Effector memory CD4-positive, alpha-beta T cell (primary cell): ENCODE measurements around the gene ZMPSTE24.
"Not testable (repeated sequence)": the region's sequence is repeated elsewhere in the genome, so short reads cannot be mapped to it uniquely, and the experiment has no call there.

Source experiments
- DNase-seq, 3 donors: peaks; one replicate each; pipeline ENCODE4 v3.0.0-alpha.2; 2020
- H3K27ac ChIP-seq: 2 replicates; pipeline ENCODE4 v1.7.0; 2013; ENCODE audit warnings: mild to moderate bottlenecking, low read length, moderate library complexity; ENCODE audit not compliant: insufficient read depth, poor library complexity, severe bottlenecking
- H3K27me3 ChIP-seq: replicated peaks from 2 replicates; pipeline ENCODE4 v1.7.0; 2013; ENCODE audit warnings: mild to moderate bottlenecking, low read length; ENCODE audit not compliant: insufficient read depth, control insufficient read depth, poor library complexity, severe bottlenecking
- H3K36me3 ChIP-seq: 2 replicates; pipeline ENCODE4 v1.7.0; 2013; ENCODE audit warnings: mild to moderate bottlenecking, low read length, moderate library complexity; ENCODE audit not compliant: control insufficient read depth, insufficient read depth
- H3K4me1 ChIP-seq: 2 replicates; pipeline ENCODE4 v1.7.0; 2013; ENCODE audit warnings: low read length, mild to moderate bottlenecking; ENCODE audit not compliant: control insufficient read depth, insufficient read depth, poor library complexity, severe bottlenecking
- H3K4me3 ChIP-seq: 2 replicates; pipeline ENCODE4 v1.7.0; 2013; ENCODE audit warnings: low read length, low read depth, mild to moderate bottlenecking; ENCODE audit not compliant: insufficient read depth, poor library complexity, severe bottlenecking
- H3K9me3 ChIP-seq: 2 replicates; pipeline ENCODE4 v1.7.0; 2013; ENCODE audit warnings: mild to moderate bottlenecking, low read length, moderate library complexity; ENCODE audit not compliant: control insufficient read depth

ZMPSTE24 gene

DNA sequence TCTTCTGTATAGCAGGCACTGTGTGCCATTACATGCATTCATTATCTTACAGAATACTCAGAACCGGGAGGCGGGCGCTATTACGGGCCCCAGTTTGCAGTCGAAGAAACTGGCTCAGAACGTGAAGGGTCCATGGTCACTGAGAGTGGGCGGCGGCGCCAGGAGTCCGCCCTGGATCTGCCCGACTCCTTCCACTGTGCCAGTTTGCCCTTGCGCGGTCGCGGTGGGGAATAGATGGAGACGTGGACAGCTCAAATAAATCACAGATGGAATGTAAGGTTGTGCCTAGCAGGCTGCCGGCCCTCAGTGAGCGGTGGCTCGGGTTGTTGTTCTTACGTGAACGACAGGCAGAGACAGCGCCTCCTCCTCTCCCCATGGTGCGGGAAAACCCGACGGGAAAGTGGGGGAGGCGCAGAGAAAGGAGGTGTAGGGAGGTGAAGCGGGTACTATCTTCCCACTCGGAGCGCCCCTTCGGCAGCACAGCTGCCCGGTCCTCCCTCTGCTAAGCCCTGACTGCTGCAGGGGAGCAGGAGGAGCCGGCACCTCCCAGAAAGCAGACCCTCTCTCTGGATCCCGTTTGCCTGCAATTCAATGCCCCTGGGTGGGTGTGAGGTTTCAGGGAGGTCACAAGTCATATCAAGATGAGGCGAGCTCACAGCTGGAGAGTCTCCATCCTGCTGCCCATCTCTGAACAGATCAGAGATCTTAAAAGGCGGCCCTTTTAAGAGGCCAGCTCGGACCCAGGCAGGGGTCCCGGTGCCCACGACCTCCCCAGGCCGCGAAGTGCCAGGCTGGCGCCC, 58.0 kb downstream of the ZMPSTE24 start:
- peaks cover 8% of the 10 kb centered on the region for H3K27me3 ChIP-seq
- H3K27ac ChIP-seq: no peak overlapping the region
- DNase-seq: peak in 1 of 3 donors; percentile 11
- H3K4me3 ChIP-seq: peak overlapping the region; percentile 63
- peaks cover 25% of the 10 kb centered on the region for H3K4me1 ChIP-seq
- H3K9me3 ChIP-seq: no peaks in the 10 kb centered on the region
- no peaks in the 10 kb centered on the region for H3K36me3 ChIP-seq

DNA sequence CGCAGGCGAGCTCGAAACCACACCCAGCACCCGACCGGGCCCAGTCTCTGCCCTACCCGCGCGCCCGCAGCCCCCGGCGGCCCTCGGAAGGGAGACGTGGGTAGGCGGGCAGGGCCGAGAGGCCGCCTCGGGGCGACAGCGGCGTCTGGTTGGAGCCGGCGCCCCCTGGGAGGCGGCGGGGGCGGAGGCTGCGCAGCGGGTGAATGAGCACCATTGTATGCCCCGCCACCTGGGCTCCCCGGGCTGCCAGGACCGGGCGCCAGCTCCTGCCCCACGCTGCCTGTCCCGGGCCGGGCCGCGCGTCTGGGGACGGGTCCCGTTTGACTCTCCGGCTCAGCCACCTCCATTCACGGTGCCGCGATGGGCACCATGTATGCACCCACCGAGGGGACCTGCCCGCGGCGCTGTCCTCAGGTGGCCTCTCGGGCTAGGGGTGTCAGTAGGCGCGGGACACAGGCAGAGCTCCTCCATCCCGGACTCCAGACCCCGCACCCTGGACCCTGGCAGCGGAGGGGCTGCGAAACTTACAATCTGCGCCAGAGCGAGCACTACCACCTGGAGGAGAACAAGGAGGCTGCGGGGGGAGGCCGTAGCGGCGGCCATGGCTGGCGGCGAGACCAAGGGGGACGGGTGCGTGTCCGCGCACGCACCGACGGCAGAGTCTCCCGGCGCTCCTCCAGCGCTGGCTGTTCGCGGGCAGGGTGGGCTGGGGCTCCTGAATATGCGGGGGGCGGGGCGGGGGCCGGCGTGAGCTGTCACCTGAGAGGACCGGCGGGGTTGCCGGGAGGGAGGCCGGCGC, 58.8 kb downstream of the ZMPSTE24 start, which contains the start of gene COL9A2:
TSS of gene COL9A2 (minus strand) at position 692 of the 799 bp plus-strand sequence. CDS start at position 603, 89 bp downstream.
- H3K27me3 ChIP-seq: peaks cover 8% of the 10 kb centered on the region
- H3K4me3 ChIP-seq: peak within 1 kb of the TSS; percentile 63
- peaks cover 25% of the 10 kb centered on the region for H3K4me1 ChIP-seq
- peak; percentile 32 to 52 (median 43) for DNase-seq
- H3K9me3 ChIP-seq: no peaks in the 10 kb centered on the region
- no peaks in the 10 kb centered on the region for H3K36me3 ChIP-seq
- H3K27ac ChIP-seq: no peak within 1 kb of the TSS

DNA sequence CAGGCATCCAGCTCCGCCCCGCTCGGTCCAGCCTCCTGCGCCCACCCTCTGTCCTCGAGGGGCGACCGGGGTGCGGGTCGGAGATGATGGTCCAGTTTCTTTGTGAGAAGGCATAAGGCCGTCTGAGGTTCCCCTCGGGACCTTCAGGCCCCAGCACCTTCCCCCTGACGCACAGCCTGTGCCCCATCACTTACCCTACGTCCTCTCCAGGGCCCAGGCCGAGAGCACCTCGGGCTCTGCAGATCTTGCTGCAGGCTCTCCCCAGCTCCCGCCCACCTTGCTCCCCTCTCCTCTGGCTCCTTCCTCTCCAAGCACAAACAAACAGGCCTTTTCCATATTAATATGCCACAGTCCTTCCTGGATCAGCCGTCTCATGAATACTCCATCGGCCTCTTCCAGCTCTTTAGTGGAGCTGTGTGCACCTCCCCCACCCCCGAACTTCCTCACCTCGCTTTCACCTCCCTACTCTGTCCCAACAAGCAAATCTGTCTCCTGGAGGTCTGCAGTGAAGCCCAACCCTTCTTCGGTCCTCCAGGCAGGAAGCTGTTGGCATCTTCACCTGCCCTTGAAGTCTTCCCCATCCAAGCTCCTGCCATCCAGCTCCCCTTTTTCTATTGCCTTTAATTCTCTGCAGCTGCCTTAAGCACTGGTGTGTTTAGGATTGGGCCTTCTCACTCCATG, 59.5 kb downstream of the ZMPSTE24 start:
- Histone ChIP-seq H3K4me1 (peaks cover 21% of the 10 kb centered on the region), H3K27ac (no peak overlapping the region), H3K9me3 (no peaks in the 10 kb centered on the region), H3K36me3 (no peaks in the 10 kb centered on the region), H3K4me3 (peak overlapping the region; percentile 63), H3K27me3 (peaks cover 8% of the 10 kb centered on the region)
- DNase-seq: no peak

DNA sequence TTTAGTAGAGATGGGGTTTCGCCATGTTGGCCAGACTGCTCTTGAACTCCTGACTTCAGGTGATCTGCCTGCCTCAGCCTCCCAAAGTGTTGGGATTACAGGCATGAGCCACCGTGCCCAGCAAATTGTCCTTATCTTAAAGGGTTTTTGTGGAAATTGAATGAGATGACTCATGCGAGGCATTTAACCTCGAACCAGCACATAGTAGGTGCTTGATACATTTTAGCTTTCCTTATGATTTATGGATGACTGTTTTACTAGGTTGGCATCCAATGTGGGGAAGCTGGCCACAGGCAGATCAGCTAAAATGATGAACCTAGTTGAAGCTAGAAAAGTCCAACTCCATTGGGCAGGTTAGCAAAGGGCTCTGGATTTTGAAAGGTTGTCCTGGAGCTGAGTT, 60.4 kb downstream of the ZMPSTE24 start:
- H3K27me3 ChIP-seq: peaks cover 8% of the 10 kb centered on the region
- no peak for DNase-seq

DNA sequence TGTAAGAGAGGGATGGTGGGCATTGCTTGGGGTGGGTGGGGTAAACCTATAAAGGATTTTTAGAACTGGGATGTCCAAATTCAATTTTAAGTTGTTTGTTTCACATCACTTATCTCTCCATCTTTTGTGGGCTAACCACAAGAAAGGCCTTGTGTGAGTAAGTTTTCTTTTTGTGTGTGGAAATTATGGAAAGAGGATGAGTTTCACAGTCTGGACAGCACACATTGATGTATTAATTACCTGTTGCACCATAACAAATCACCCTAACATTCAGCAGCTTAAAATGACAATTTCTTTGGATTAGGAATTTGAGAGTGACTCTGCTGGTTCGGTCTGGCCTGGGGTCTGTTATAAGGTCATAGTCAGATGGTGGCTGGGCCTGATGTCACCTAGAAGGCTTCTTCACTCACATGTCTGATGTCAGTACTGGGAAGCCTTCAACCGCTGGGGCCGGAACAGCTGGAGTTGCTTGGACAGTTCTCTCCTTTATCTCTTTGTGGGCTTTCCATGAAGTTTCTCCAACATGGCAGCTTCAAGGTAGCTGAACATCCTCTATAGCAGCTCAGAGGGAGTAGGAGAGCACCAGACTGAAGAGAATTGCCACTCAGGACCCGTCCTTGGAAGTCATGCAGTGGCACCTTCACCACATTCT, 61.1 kb downstream of the ZMPSTE24 start:
- no peak for DNase-seq
- peaks cover 21% of the 10 kb centered on the region for H3K4me1 ChIP-seq

More for the DNA sequence above, 60.4 kb downstream of the ZMPSTE24 start:
- Histone ChIP-seq H3K27ac (no peak overlapping the region), H3K4me1 (peaks cover 21% of the 10 kb centered on the region), H3K36me3 (no peaks in the 10 kb centered on the region), H3K4me3 (no peak overlapping the region), H3K9me3 (no peaks in the 10 kb centered on the region)

DNA sequence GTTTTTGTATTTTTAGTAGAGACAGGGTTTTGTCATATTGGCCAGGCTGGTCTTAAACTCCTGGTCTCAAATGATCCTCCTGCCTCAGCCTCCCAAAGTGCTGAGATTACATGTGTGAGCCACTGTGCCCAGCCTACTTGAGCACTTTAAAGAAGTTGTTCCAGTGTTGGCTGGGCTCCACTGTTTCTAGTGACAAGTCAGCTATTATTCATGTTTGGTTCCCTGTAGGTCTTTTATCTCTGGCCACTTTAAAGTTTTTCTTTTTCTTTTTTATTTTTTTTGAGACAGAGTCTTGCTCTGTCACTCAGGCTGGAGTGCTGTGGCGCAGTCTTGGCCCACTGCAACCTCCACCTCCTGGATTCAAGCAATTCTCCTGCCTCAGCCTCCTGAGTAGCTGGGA, 73.4 kb downstream of the ZMPSTE24 start:
- not testable (repeated sequence) for H3K9me3 ChIP-seq, H3K36me3 ChIP-seq, H3K27ac ChIP-seq, DNase-seq, H3K27me3 ChIP-seq, H3K4me1 ChIP-seq, H3K4me3 ChIP-seq

More for the DNA sequence above, 61.1 kb downstream of the ZMPSTE24 start:
- Histone ChIP-seq H3K36me3 (no peaks in the 10 kb centered on the region), H3K9me3 (no peaks in the 10 kb centered on the region), H3K4me3 (no peak overlapping the region), H3K27ac (no peak overlapping the region), H3K27me3 (peaks cover 8% of the 10 kb centered on the region)

DNA sequence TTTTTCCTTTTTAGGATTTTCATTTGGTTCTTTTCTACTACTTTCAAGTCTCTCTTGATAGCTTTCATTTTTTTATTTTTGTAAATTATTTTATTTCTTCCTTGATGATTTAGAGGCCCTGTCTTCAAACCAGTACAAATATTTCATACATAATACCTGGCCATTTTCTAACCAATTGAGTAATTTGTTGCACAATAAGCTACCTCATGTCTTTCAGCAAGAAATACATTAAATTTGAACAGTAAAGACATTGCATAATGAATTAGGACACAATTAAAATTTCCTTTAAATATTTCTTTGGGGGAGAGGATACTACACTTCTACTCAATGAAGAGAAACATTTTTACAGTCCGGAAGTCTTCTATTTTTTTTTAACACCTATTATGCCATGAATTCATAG, 74.7 kb downstream of the ZMPSTE24 start:
- Histone ChIP-seq H3K4me1 (no peaks in the 10 kb centered on the region), H3K36me3 (no peaks in the 10 kb centered on the region)
- DNase-seq: no peak

DNA sequence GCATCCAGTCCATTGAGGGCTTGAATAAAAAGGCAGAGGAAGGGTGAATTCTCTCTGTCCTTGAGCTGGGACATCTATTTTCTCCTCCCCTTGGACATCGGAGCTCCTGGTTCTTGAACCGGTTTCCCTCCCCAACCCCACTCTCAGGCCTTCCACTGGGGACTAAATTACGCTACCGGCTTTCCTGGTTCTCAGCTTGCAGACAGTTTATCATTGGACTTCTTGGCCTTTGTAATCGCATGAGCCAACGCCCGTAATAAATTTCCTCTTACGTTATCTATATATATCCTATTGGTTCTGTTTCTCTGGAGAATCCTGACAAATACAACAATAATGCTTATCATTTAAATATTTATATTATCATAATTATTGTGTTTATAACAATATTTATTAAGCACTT, 79.4 kb downstream of the ZMPSTE24 start:
- DNase-seq: no peak
- Histone ChIP-seq H3K27me3 (no peaks in the 10 kb centered on the region), H3K36me3 (no peaks in the 10 kb centered on the region), H3K27ac (no peak overlapping the region), H3K4me3 (no peak overlapping the region), H3K4me1 (peaks cover 5% of the 10 kb centered on the region), H3K9me3 (no peaks in the 10 kb centered on the region)

More for the DNA sequence above, 74.7 kb downstream of the ZMPSTE24 start:
- no peaks in the 10 kb centered on the region for H3K9me3 ChIP-seq
- H3K27me3 ChIP-seq: no peaks in the 10 kb centered on the region
- no peak overlapping the region for H3K27ac ChIP-seq
- no peak overlapping the region for H3K4me3 ChIP-seq

DNA sequence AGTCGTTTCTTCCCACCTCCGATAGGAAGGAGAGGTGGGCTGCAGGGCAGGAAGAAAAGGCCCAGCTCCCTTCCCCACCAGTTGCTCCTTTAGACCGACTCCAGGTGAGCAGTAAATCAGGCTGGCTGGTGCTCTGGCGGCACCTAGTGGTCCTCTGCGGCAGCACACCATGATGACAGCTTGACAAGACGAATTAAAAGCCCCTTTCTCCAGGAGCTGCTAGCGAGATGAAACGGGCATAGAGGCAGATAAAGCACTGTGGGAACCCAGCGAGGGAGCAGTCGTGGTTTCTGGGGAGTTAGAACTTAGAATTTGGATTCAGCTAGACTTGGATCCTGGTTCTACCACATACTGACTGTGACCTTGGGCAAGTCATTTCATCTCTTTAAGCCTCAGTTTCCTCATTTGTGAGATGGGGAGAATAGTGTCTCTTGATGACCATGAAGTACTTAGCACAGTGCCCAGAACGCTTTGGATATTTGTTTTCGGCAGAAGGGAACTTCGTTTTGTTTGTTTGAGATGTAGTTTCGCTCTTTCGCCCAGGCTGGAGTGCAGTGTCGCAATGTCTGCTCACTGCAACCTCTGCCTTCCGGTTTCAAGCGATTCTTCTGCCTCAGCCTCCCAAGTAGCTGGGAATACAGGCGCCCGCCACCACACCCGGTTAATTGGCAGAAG, 80.8 kb downstream of the ZMPSTE24 start:
- Histone ChIP-seq H3K4me3 (no peak overlapping the region), H3K36me3 (no peaks in the 10 kb centered on the region), H3K27ac (no peak overlapping the region), H3K4me1 (peaks cover 5% of the 10 kb centered on the region), H3K27me3 (no peaks in the 10 kb centered on the region), H3K9me3 (no peaks in the 10 kb centered on the region)
- DNase-seq: peak; percentile 76 to 78 (median 77)
